C4-2B (cell line): ENCODE measurements around the gene ZFYVE28.

ENCODE experiments used
- ZFX ChIP-seq: fragments of 450-650 bp; IDR thresholded peaks from 2 replicates; pipeline ENCODE4 v1.6.1; 2017
- TF ChIP-seq, protein P1 (sequence below): fragments of 450-650 bp; conservative IDR thresholded peaks from 2 replicates; pipeline ENCODE4 v1.5.1; 2017; ENCODE audit warnings: mild to moderate bottlenecking

DNA sequence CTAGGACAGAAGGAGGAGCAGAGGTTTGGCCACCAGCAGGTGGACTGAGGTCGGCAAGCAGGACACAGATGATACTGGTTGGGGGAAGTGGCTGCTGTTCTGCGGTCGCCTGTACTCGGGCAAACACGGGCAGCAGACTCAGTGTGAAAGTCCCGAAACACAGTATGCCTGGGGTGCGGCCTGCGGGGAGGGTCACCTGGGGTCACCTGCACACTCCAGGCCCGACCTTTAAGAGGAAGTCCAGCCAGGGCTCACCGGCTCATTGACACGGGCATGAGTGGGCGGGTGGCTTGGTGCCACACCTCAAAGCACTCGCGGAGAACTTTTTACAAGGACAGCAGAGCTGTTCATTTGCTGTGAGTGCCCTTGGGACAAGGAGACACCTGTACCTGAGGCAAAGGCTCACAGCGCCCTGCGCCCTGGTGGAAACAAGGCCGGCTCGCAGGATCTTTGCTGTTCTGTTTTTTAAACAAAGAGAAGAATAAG lies 85.0 kb downstream of the ZFYVE28 start:
- TF ChIP-seq, protein P1, sequence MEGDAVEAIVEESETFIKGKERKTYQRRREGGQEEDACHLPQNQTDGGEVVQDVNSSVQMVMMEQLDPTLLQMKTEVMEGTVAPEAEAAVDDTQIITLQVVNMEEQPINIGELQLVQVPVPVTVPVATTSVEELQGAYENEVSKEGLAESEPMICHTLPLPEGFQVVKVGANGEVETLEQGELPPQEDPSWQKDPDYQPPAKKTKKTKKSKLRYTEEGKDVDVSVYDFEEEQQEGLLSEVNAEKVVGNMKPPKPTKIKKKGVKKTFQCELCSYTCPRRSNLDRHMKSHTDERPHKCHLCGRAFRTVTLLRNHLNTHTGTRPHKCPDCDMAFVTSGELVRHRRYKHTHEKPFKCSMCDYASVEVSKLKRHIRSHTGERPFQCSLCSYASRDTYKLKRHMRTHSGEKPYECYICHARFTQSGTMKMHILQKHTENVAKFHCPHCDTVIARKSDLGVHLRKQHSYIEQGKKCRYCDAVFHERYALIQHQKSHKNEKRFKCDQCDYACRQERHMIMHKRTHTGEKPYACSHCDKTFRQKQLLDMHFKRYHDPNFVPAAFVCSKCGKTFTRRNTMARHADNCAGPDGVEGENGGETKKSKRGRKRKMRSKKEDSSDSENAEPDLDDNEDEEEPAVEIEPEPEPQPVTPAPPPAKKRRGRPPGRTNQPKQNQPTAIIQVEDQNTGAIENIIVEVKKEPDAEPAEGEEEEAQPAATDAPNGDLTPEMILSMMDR = no peak
- TF ChIP-seq ZFX = no peak
